Stimulated activated effector memory CD8-positive, alpha-beta T cell treated with anti-CD3 and anti-CD28 coated beads, Interleukin-12 subunit alpha, Interleukin-12 subunit beta, amount 100 ng/mL, for 72 hours (primary cell): ENCODE results near the gene ZFAND3.
A peak's percentile ranks its signal among the peaks of the same experiment; 100 is the strongest.
"Not testable (repeated sequence)": the region's sequence is repeated elsewhere in the genome, so short reads cannot be mapped to it uniquely, and the experiment has no call there.

ENCODE experiments used
- ATAC-seq: fragments of 150-1000 bp; cut with Tn5 transposase; 2 replicates; pipeline ENCODE4 v1.10.0; 2021
- DNase-seq, 2 donors: peaks; one replicate each; pipeline ENCODE4 v3.0.0; 2021 to 2022; ENCODE audit warnings: low spot score in 2 of 2
- H3K27ac Mint-ChIP-seq: one replicate; pipeline ENCODE4 v1.8.0; 2022; ENCODE audit warnings: mild to moderate bottlenecking, mixed read lengths
- H3K36me3 Mint-ChIP-seq: one replicate; pipeline ENCODE4 v1.8.0; 2022; ENCODE audit warnings: mild to moderate bottlenecking, mixed read lengths
- H3K4me1 Mint-ChIP-seq: one replicate; pipeline ENCODE4 v1.8.0; 2022; ENCODE audit warnings: mixed read lengths
- H3K4me3 Mint-ChIP-seq: one replicate; pipeline ENCODE4 v1.8.0; 2022; ENCODE audit warnings: mild to moderate bottlenecking, mixed read lengths
- H3K9me3 Mint-ChIP-seq: one replicate; pipeline ENCODE4 v1.8.0; 2022; ENCODE audit warnings: mixed read lengths

The ZFAND3 gene

GRCh38 chr6:38040254-38040653 is 220.7 kb downstream of the ZFAND3 start:
- H3K27ac Mint-ChIP-seq: no peak overlapping the region
- DNase-seq: no peak
- no peak overlapping the region for H3K4me3 Mint-ChIP-seq
- no peaks in the 10 kb centered on the region for H3K9me3 Mint-ChIP-seq
- H3K4me1 Mint-ChIP-seq: peaks cover 22% of the 10 kb centered on the region
- H3K36me3 Mint-ChIP-seq: no peaks in the 10 kb centered on the region
- ATAC-seq: no peak

- DNase-seq (no peak), ATAC-seq (no peak)
- Mint-ChIP-seq H3K9me3 (no peaks in the 10 kb centered on the region), H3K4me3 (no peak overlapping the region), H3K27ac (no peak overlapping the region), H3K4me1 (peaks cover 17% of the 10 kb centered on the region), H3K36me3 (no peaks in the 10 kb centered on the region)
Measured at GRCh38 chr6:38043259-38043753, 223.8 kb downstream of the ZFAND3 start.

GRCh38 chr6:38045701-38046305 is 226.3 kb downstream of the ZFAND3 start:
- H3K27ac Mint-ChIP-seq: no peak overlapping the region
- peaks cover 21% of the 10 kb centered on the region for H3K4me1 Mint-ChIP-seq
- ATAC-seq: no peak
- H3K9me3 Mint-ChIP-seq: no peaks in the 10 kb centered on the region
- DNase-seq: no peak
- H3K36me3 Mint-ChIP-seq: no peaks in the 10 kb centered on the region
- H3K4me3 Mint-ChIP-seq: no peak overlapping the region

DNA sequence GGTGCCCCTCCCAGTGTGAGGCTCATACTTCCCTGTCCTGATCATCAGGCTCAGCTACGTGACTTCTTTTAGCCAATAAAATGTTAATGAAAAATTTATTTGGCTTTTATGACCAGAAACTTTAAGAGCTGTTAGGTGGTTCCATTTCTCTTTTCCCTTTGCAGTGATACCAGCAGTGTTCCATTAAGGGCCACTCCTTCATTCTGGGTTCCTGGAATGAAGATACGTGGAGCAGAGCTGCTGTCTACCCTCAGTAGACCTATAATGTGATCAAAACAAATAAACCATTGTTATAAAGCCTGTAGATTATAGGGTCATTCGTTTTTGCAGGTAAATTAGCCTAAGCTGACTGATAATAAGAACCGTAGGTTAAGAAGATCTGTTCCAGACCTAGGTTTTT is 228.0 kb downstream of the ZFAND3 start:
- Mint-ChIP-seq H3K27ac (no peak overlapping the region), H3K4me1 (peaks cover 31% of the 10 kb centered on the region), H3K4me3 (no peak overlapping the region), H3K9me3 (no peaks in the 10 kb centered on the region), H3K36me3 (no peaks in the 10 kb centered on the region)
- ATAC-seq (no peak), DNase-seq (no peak)

- not testable (repeated sequence) for H3K27ac Mint-ChIP-seq, DNase-seq
- H3K4me1 Mint-ChIP-seq: peaks cover 34% of the 10 kb centered on the region
Measured at GRCh38 chr6:38049861-38050397, 230.4 kb downstream of the ZFAND3 start.

DNA sequence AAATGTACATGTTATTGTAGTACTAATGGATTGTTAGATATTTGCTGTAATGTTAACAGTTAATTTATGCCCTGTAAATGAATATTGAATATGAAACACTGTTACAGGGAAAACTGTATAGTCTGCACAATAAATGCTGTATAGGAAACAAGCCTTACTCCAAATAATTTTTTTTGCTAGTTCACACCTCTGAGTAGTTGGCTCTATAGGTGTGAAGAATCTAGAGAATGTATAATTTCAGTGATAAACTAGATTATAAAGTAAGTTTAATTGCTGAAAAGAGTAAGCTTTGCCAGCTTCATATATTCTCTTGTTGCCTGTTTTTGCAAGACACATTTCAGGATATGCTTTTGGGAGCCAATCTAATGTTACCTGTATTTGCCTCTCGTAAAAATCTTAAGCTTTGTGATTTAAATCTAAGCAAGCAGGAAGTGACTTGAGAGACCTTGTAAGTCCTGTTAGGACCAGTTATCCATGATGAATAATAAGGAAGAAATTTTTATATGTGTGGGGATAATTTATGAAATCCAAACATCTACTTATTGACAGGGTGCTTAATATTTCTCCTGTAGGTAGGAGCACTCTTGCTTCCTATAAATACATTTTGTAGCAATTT is 232.4 kb downstream of the ZFAND3 start:
- Mint-ChIP-seq H3K4me3 (no peak overlapping the region), H3K27ac (no peak overlapping the region), H3K9me3 (no peaks in the 10 kb centered on the region), H3K36me3 (no peaks in the 10 kb centered on the region), H3K4me1 (peaks cover 34% of the 10 kb centered on the region)
- no peak for DNase-seq
- ATAC-seq: no peak

More at GRCh38 chr6:38049861-38050397, 230.4 kb downstream of the ZFAND3 start:
- not testable (repeated sequence) for H3K36me3 Mint-ChIP-seq, H3K9me3 Mint-ChIP-seq, ATAC-seq, H3K4me3 Mint-ChIP-seq

DNA sequence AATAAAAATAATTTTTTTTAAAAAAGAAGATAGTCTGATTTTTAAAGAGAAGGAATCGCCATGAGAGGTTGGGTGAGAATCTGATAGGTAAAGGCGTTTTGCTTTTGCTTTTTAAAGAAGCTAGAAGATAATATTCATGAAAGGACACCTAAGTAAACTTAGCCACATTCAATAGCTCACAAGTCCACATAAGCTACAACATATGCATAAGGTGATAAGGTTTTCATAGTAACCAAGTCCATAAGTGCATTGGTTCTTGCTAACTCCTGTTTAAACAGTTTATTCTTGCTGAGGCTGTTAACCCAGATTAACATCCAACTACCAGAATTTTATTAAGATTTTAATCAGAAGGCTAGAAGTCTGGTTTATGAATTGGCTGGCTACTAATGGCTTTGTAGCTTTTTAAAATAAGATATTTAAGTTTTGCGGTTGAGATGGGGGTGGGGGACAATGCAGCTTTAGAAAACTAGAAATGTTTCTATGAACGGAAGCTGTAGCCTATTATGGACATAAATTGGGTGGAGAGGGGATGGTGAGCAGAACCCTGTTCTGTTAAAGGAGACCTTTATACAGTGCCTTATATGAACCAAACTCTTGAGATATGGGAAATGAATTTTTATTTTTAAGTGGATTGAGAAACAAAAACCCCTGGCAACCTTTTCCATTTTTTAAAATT is 235.1 kb downstream of the ZFAND3 start:
- DNase-seq: no peak

DNA sequence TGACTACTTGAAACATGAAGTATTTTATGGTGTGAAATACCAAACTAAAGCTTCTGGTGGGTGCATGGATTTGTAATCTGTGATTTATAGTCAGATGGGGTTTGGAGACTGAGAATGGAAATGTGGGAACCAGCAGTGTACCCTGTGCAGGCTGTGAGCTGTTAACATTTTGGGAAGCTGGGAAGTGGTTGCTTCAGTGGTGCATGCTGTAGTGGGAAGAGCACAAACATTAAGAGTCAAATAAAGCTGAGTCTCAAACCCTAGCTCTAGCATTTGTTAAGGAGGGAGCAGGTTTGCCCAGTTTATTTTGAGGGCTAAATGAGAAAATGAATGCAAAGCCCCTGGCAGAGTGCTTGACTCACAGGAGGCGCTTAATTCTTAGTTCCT is 235.7 kb downstream of the ZFAND3 start:
- Mint-ChIP-seq H3K36me3 (no peaks in the 10 kb centered on the region), H3K9me3 (no peaks in the 10 kb centered on the region), H3K4me3 (no peak overlapping the region), H3K4me1 (peaks cover 44% of the 10 kb centered on the region), H3K27ac (no peak overlapping the region)
- DNase-seq (no peak), ATAC-seq (no peak)

More for the DNA sequence above, 235.1 kb downstream of the ZFAND3 start:
- H3K9me3 Mint-ChIP-seq: no peaks in the 10 kb centered on the region
- no peak for ATAC-seq
- no peaks in the 10 kb centered on the region for H3K36me3 Mint-ChIP-seq
- no peak overlapping the region for H3K27ac Mint-ChIP-seq
- no peak overlapping the region for H3K4me3 Mint-ChIP-seq
- peaks cover 46% of the 10 kb centered on the region for H3K4me1 Mint-ChIP-seq

DNA sequence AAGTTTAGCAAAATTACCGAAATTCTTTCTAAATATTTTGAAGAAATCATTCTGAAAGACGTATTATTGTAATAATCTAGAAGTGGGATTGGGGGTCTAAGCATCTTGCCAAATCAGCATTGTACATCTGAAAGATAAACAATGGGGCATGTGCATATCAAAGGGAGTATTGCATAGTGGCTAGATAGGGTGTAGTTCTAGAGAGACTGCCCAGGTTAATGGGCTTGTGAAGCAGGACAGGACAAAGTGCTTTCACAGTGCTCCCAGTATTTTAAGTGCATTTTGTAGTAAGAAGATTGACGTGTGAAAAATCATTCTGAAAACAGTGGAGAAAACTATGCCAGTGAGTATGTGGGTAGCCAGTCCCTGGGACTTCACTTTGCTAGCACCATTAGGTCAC is 236.8 kb downstream of the ZFAND3 start:
- peaks cover 33% of the 10 kb centered on the region for H3K4me1 Mint-ChIP-seq
- DNase-seq (no peak), ATAC-seq (no peak)
- H3K9me3 Mint-ChIP-seq: no peaks in the 10 kb centered on the region
- peaks cover 4% of the 10 kb centered on the region for H3K36me3 Mint-ChIP-seq
- H3K27ac Mint-ChIP-seq: no peak overlapping the region
- H3K4me3 Mint-ChIP-seq: no peak overlapping the region

- ATAC-seq: peak; percentile 97
Measured at GRCh38 chr6:38057994-38058393, 238.5 kb downstream of the ZFAND3 start.

GRCh38 chr6:38062066-38062465 is 242.5 kb downstream of the ZFAND3 start:
- ATAC-seq: no peak
- no peak overlapping the region for H3K4me3 Mint-ChIP-seq
- H3K36me3 Mint-ChIP-seq: peaks cover 39% of the 10 kb centered on the region
- H3K4me1 Mint-ChIP-seq: peaks cover 27% of the 10 kb centered on the region
- no peaks in the 10 kb centered on the region for H3K9me3 Mint-ChIP-seq
- no peak for DNase-seq
- no peak overlapping the region for H3K27ac Mint-ChIP-seq

More at GRCh38 chr6:38057994-38058393, 238.5 kb downstream of the ZFAND3 start:
- Mint-ChIP-seq H3K9me3 (no peaks in the 10 kb centered on the region), H3K4me3 (no peak overlapping the region), H3K36me3 (peaks cover 19% of the 10 kb centered on the region), H3K4me1 (peaks cover 21% of the 10 kb centered on the region), H3K27ac (no peak overlapping the region)
- peak in 1 of 2 donors; percentile 51 for DNase-seq

DNA sequence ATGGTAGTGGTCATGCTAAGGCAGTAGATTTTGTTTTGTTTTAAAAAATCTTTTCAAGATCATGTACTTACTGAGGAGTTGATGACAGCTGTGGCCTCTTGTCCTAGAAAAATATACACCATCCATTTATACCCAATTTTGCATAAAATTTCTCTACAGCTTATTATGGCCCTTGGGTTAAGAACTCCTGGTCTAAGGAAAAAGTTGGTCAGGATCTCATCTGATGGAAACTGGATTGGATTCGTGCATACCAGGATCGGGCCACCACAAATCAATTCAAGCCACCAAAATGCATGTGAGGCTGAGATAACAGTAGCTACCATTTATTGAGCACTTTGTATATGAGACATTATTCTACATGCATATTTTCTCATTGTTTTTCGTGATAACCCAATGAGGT is 244.4 kb downstream of the ZFAND3 start:
- no peak overlapping the region for H3K27ac Mint-ChIP-seq
- ATAC-seq: no peak
- no peaks in the 10 kb centered on the region for H3K9me3 Mint-ChIP-seq
- H3K4me3 Mint-ChIP-seq: no peak overlapping the region
- peaks cover 44% of the 10 kb centered on the region for H3K36me3 Mint-ChIP-seq
- DNase-seq: no peak
- H3K4me1 Mint-ChIP-seq: peaks cover 23% of the 10 kb centered on the region

GRCh38 chr6:38064431-38064830 is 244.9 kb downstream of the ZFAND3 start:
- H3K4me1 Mint-ChIP-seq: peaks cover 23% of the 10 kb centered on the region
- no peaks in the 10 kb centered on the region for H3K9me3 Mint-ChIP-seq
- no peak for ATAC-seq
- H3K27ac Mint-ChIP-seq: peak overlapping the region; percentile 16
- no peak overlapping the region for H3K4me3 Mint-ChIP-seq
- DNase-seq: no peak
- peaks cover 44% of the 10 kb centered on the region for H3K36me3 Mint-ChIP-seq

DNA sequence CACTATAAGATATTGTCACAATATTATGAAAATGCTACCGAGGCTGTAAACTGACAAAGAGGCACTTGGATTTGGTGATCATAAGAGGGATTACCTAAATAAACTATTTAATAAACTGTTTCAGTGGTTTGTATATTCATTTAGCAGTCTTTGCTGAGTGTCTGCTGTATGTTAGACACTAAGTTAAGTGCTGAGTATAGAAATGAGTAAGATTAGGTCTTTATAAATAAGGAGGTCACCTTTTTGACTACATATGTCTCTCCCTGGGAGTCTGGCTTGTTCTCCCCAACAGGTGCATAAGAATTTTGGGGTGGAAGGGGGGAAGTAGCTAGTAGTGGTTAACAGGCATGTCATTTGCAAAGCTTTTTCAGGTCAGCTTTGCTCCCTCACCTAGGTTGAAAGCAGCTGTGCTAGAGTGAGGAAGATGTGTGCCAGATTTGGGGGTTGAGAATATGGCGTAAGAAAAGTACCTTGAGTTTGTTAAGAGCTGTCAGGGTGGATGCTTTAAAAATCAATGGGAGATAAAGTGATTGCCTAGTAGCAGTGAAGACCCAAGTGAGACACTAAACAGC is 246.3 kb downstream of the ZFAND3 start:
- Mint-ChIP-seq H3K4me3 (no peak overlapping the region), H3K27ac (peak overlapping the region; percentile 23), H3K4me1 (peaks cover 23% of the 10 kb centered on the region), H3K9me3 (no peaks in the 10 kb centered on the region), H3K36me3 (peaks cover 44% of the 10 kb centered on the region)
- ATAC-seq (no peak), DNase-seq (no peak)

DNA sequence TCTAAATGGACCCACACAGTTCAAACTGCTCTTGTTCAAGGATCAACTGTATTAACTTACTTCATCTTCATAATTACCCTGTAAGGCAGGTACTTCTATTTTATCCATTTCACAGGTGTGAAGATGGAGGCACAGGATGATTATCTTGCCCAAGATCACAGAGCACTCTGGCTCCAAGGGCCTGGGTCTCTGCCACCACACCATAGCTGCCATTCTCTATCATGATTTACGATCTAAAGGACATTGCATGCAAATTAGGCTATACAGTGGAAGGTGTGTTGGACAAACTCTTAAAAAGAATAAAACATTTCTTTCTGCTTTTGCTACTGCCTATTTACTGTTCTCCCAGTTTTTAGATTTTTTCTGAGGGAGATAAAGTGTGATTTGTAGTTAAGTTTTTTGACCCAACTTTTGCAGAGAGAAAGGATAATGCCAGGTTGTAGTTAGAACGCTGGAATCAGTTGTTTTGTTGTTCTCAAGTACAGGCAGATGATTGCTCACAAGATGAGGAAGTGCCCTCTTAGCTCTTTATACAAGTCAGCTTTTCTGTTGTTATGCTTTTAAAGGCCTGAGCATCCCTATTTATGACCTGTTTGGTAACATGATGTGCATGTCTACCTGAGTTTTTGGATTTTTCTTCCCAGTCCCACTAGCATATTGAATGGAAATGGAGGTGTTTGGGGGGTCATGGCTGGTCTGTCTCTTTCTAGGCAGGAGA is 247.9 kb downstream of the ZFAND3 start:
- ATAC-seq (no peak), DNase-seq (no peak)
- H3K4me3 Mint-ChIP-seq: no peak overlapping the region
- no peak overlapping the region for H3K27ac Mint-ChIP-seq
- H3K4me1 Mint-ChIP-seq: peaks cover 23% of the 10 kb centered on the region
- no peaks in the 10 kb centered on the region for H3K9me3 Mint-ChIP-seq
- peaks cover 30% of the 10 kb centered on the region for H3K36me3 Mint-ChIP-seq
